ENCODE measurements around the gene ABRACL.

GRCh38 chr6:139027620-139028182 lies 844 bp upstream of the ABRACL start:
- TF ChIP-seq CTCF (conservative IDR thresholded peaks at IDR 0.05; ENCODE audit: low read length): no peak
- no peak for TF ChIP-seq EZH2phosphoT487 (IDR thresholded peaks at IDR 0.05; ENCODE audit: borderline replicate concordance)

Measured in Loucy (cell line).